Measurements from ENCODE around the gene FHIT.

FHIT gene

DNA sequence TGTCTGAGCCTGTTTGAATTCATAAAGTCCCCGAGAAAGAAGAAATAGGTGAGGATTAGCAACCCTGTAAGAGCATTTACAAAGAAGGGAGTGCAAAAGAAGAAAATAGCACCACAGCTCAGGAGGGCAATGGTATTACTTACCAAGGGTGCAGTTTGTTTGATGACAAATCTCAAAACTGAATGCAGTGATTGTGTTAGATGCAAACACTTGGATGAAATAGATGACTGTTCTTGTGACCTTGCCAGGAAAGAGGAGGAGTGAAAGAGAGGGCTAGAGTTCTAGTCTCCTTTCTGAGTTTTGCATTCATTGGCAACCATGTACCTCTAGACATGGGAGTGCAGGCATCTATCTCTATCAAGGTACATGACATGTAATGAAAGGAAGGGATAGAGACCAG, 1170.6 kb downstream of the FHIT start:
- Histone ChIP-seq H3K9ac (ENCODE audit: low read length) (no peak overlapping the region), H3K4me1 (ENCODE audit: insufficient read depth, low read length) (no peaks in the 10 kb centered on the region), H3K36me3 (ENCODE audit: insufficient read depth, low read length) (no peaks in the 10 kb centered on the region), H3K4me3 (ENCODE audit: low read depth in 1 of 2, low read length in 2 of 2) (no peak overlapping the region), H3K9me3 (ENCODE audit: low read length) (no peaks in the 10 kb centered on the region), H3K27ac (ENCODE audit: low read depth, low read length) (no peak overlapping the region), H3K27me3 (ENCODE audit: control insufficient read depth in 1 of 2, insufficient read depth in 2 of 2, low read length in 2 of 2) (no peaks in the 10 kb centered on the region)

DNA sequence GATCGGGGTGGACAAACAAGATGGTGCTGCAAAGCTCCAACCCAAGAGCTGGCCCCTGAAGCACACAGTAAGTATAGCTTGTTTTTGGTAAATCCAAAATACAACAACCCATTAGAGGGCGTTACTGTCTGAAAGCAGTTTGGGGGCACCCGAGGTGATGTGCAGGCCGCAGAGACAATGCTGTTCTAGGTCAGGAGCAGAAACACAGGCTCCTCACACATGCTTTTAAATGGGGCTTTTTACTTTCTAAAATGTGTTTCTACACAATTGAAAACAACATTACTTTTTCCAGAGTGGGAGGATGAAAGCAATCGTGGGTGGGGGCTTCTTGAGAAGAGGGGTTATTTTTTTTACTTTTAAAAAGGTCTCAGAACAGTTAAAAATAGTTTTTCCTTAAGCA, 1172.2 kb downstream of the FHIT start:
- H3K27ac ChIP-seq (ENCODE audit: low read depth, low read length): no peak overlapping the region
- no peaks in the 10 kb centered on the region for H3K9me3 ChIP-seq (ENCODE audit: low read length)
- no peaks in the 10 kb centered on the region for H3K27me3 ChIP-seq (ENCODE audit: control insufficient read depth in 1 of 2, insufficient read depth in 2 of 2, low read length in 2 of 2)
- no peak overlapping the region for H3K9ac ChIP-seq (ENCODE audit: low read length)
- H3K4me3 ChIP-seq (ENCODE audit: low read depth in 1 of 2, low read length in 2 of 2): no peak overlapping the region
- H3K4me1 ChIP-seq (ENCODE audit: insufficient read depth, low read length): no peaks in the 10 kb centered on the region
- no peaks in the 10 kb centered on the region for H3K36me3 ChIP-seq (ENCODE audit: insufficient read depth, low read length)

DNA sequence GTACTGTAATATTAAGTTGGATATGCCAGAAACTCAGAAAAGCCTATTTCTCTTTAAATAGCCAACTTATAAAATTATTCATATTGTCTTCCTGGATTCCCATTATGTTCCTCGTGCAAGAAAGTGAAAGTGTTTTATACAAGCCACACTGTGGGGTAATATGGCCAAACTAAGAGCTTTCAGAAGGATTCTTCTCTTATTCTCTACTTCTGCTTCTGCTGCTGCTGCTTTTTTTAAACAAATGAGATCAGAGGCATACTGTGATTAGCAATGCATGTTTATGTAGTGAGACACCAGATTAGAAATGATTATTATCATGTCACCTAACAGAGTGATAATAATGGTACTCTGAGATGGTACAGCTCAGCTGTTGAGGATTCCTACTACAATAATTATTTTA, 1174.9 kb downstream of the FHIT start:
- H3K9me3 ChIP-seq (ENCODE audit: low read length): no peaks in the 10 kb centered on the region
- no peaks in the 10 kb centered on the region for H3K27me3 ChIP-seq (ENCODE audit: control insufficient read depth in 1 of 2, insufficient read depth in 2 of 2, low read length in 2 of 2)
- H3K36me3 ChIP-seq (ENCODE audit: insufficient read depth, low read length): no peaks in the 10 kb centered on the region
- no peaks in the 10 kb centered on the region for H3K4me1 ChIP-seq (ENCODE audit: insufficient read depth, low read length)
- H3K9ac ChIP-seq (ENCODE audit: low read length): no peak overlapping the region
- no peak overlapping the region for H3K27ac ChIP-seq (ENCODE audit: low read depth, low read length)
- H3K4me3 ChIP-seq (ENCODE audit: low read depth in 1 of 2, low read length in 2 of 2): no peak overlapping the region

DNA sequence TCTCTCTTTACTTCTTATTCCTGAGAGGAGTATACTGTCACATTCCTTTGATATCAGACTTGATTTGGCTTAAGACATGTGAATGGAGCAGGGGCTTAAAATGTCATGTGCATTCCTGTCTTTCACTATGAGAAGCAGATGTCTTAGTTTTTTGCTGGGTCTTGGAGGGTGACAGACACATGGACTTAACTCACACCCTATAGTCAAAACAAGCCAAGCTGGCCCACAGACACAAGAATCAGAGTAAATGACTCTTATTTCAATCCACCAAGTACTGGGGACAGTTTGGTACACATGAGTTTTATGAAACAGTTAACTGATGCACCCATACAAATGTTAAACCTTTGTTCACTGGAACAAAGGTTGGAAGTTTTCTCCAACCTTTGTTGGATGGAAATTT, 1177.3 kb downstream of the FHIT start:
- Histone ChIP-seq H3K9ac (ENCODE audit: low read length) (no peak overlapping the region), H3K4me1 (ENCODE audit: insufficient read depth, low read length) (no peaks in the 10 kb centered on the region), H3K4me3 (ENCODE audit: low read depth in 1 of 2, low read length in 2 of 2) (no peak overlapping the region), H3K9me3 (ENCODE audit: low read length) (no peaks in the 10 kb centered on the region), H3K36me3 (ENCODE audit: insufficient read depth, low read length) (no peaks in the 10 kb centered on the region), H3K27ac (ENCODE audit: low read depth, low read length) (no peak overlapping the region), H3K27me3 (ENCODE audit: control insufficient read depth in 1 of 2, insufficient read depth in 2 of 2, low read length in 2 of 2) (no peaks in the 10 kb centered on the region)

DNA sequence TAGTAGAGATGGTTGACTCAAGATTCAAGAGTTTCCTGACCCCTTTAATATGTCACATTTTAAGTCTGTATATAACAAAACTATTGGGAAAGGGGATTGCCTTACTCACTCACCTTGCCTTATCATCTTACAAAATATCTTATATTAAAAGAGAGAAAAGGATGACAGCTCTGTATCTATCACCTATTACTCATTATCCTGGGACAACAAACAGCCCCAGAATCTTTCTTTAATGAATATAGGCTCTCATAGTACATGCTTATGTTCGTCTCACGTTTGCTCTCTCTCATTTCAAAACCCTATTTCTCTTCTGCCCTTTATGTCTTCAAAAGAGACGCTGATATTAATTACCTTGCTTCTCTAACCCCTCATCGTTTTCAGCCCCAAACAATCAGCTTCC, 1178.0 kb downstream of the FHIT start:
- Histone ChIP-seq H3K4me1 (ENCODE audit: insufficient read depth, low read length) (no peaks in the 10 kb centered on the region), H3K4me3 (ENCODE audit: low read depth in 1 of 2, low read length in 2 of 2) (no peak overlapping the region), H3K36me3 (ENCODE audit: insufficient read depth, low read length) (no peaks in the 10 kb centered on the region), H3K27me3 (ENCODE audit: control insufficient read depth in 1 of 2, insufficient read depth in 2 of 2, low read length in 2 of 2) (no peaks in the 10 kb centered on the region), H3K27ac (ENCODE audit: low read depth, low read length) (no peak overlapping the region), H3K9ac (ENCODE audit: low read length) (no peak overlapping the region), H3K9me3 (ENCODE audit: low read length) (no peaks in the 10 kb centered on the region)

DNA sequence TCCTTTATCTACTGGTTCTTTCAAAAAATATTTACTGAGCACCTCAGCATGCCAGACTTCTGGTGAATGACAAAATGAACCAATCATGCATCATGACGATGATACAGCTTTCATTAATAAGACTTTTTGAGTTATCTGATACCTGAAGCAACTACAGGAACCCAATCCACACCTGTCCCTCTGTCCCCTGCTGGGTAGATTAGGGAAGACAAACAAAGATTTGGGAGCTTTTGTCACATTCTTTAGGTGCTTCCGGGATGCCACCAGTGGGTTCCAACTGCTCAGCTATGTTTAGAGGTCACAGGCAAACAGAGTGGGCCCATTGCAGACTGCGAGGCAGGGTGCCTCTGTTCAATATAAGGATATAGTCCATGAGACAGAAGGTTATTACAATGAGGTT, 1180.9 kb downstream of the FHIT start:
- no peak overlapping the region for H3K27ac ChIP-seq (ENCODE audit: low read depth, low read length)
- H3K27me3 ChIP-seq (ENCODE audit: control insufficient read depth in 1 of 2, insufficient read depth in 2 of 2, low read length in 2 of 2): no peaks in the 10 kb centered on the region
- no peak overlapping the region for H3K4me3 ChIP-seq (ENCODE audit: low read depth in 1 of 2, low read length in 2 of 2)

DNA sequence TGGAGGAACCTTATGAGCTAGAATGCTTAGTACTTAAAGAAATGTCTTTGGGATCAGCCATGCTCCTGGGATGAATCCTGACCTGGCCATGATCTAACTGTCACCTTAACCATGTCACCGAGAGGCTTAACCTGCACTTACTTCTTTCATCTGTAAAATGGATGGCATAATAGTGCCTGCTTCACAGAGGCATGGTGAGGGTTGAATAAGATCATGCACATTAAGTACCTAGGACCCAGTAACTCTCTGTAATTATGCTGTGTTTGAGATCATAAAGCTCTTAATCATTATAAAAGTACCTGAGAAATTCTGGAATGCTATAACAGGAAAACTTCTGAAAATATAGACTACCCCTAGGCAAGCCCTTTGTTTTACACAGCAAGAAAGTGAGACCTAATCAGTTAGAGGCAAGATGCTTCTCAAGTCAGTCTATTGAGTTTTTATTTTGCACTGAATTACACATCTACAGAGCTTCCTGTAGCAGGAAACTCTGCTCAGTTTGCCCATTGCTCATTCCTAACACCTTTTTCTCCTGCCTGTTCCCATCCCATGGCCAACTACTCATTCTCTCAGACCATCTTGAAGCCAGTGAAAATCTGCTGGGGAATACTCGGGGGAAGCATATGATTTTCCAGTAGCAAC, 1185.9 kb downstream of the FHIT start:
- Histone ChIP-seq H3K4me3 (ENCODE audit: low read depth in 1 of 2, low read length in 2 of 2) (no peak overlapping the region), H3K9me3 (ENCODE audit: low read length) (no peaks in the 10 kb centered on the region), H3K9ac (ENCODE audit: low read length) (no peak overlapping the region), H3K27me3 (ENCODE audit: control insufficient read depth in 1 of 2, insufficient read depth in 2 of 2, low read length in 2 of 2) (no peaks in the 10 kb centered on the region), H3K36me3 (ENCODE audit: insufficient read depth, low read length) (no peaks in the 10 kb centered on the region), H3K27ac (ENCODE audit: low read depth, low read length) (no peak overlapping the region), H3K4me1 (ENCODE audit: insufficient read depth, low read length) (no peaks in the 10 kb centered on the region)

More for the DNA sequence above, 1180.9 kb downstream of the FHIT start:
- no peaks in the 10 kb centered on the region for H3K36me3 ChIP-seq (ENCODE audit: insufficient read depth, low read length)
- H3K4me1 ChIP-seq (ENCODE audit: insufficient read depth, low read length): no peaks in the 10 kb centered on the region
- no peaks in the 10 kb centered on the region for H3K9me3 ChIP-seq (ENCODE audit: low read length)
- H3K9ac ChIP-seq (ENCODE audit: low read length): no peak overlapping the region

DNA sequence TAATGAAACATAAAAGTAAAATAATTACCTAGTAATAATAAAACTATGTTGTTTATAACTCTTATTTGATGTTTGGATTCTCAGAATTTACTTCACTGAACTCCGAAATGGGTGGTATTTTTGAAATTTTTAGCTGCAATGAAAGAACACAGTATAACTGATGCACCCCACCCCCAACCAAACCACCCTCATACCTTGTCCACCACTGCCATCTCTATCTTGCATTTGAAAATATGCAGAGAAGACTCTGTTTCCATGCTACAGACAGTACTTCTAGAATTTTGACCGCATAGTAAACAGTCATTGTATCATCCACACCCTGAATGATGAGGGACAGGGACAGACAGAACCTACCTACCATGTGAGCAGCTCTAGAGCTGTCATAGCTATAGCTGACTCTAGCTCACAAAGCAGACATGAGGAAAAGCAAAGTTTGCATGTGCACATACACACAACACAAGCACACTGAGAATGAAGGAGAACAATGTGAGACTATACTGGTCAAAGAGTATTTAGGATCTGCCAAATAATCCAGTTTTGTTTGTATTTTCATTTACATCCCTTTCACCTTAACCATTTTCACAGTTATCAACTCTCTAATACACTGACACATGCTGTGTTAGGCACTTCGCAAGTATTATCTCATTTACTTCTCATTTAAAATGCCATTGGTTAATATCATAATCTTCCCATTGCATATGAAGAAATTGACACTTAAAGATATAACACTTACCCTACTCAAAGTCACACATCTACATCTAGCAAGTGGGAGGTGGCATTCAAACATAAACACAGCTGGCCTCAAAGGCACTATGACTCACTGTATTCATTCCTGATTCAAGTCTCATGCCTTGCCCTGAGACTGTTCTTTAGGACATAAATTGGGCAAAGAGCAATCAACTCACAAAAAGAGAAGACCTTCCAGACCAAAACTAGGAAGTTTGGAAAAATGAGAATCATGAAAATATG, 1186.8 kb downstream of the FHIT start:
- no peaks in the 10 kb centered on the region for H3K36me3 ChIP-seq (ENCODE audit: insufficient read depth, low read length)
- no peaks in the 10 kb centered on the region for H3K4me1 ChIP-seq (ENCODE audit: insufficient read depth, low read length)
- H3K9ac ChIP-seq (ENCODE audit: low read length): no peak overlapping the region
- no peaks in the 10 kb centered on the region for H3K9me3 ChIP-seq (ENCODE audit: low read length)
- no peak overlapping the region for H3K27ac ChIP-seq (ENCODE audit: low read depth, low read length)
- no peak overlapping the region for H3K4me3 ChIP-seq (ENCODE audit: low read depth in 1 of 2, low read length in 2 of 2)
- H3K27me3 ChIP-seq (ENCODE audit: control insufficient read depth in 1 of 2, insufficient read depth in 2 of 2, low read length in 2 of 2): no peaks in the 10 kb centered on the region

DNA sequence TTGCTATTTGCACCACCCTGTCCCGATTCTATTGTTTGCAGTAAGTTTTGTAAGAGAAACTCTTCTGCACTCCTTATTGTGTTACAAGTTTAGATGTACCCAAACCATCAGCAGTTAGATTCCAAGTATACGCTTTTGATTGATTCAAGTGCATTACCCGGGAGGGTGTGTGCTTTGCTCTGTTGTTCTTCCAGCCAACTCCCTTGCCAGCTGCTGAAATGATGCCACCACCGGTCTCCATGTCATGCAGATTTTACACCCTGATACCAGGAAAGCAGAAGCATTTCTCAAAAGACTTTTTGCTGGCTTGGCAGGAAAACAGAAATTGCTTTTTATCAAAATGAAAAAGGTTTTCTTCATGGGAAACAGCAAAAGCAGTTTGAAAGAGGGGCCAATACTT, 1194.8 kb downstream of the FHIT start:
- no peak overlapping the region for H3K27ac ChIP-seq (ENCODE audit: low read depth, low read length)
- no peaks in the 10 kb centered on the region for H3K27me3 ChIP-seq (ENCODE audit: control insufficient read depth in 1 of 2, insufficient read depth in 2 of 2, low read length in 2 of 2)
- H3K4me1 ChIP-seq (ENCODE audit: insufficient read depth, low read length): no peaks in the 10 kb centered on the region
- H3K36me3 ChIP-seq (ENCODE audit: insufficient read depth, low read length): no peaks in the 10 kb centered on the region
- H3K4me3 ChIP-seq (ENCODE audit: low read depth in 1 of 2, low read length in 2 of 2): no peak overlapping the region
- no peak overlapping the region for H3K9ac ChIP-seq (ENCODE audit: low read length)
- H3K9me3 ChIP-seq (ENCODE audit: low read length): no peaks in the 10 kb centered on the region

DNA sequence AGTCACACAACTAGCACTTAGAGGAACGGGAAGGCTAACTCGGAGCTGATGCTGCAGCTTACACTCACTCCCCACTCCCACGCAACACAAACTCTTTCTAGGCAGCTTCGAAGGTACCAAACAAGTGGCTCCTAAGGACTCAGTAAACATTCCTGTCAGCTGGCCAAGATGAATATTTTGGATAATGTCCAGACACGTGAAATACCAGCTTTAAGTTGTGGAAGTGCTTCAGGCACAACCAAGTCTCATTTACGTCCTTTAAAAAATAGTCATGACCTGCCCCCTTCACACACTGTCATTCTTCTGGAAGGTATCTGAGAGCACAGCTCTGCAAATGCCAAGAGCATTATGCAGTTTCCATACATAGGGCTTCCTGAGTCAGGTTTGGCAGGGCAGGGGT, 1195.5 kb downstream of the FHIT start:
- Histone ChIP-seq H3K4me3 (ENCODE audit: low read depth in 1 of 2, low read length in 2 of 2) (no peak overlapping the region), H3K4me1 (ENCODE audit: insufficient read depth, low read length) (no peaks in the 10 kb centered on the region), H3K9me3 (ENCODE audit: low read length) (no peaks in the 10 kb centered on the region), H3K27ac (ENCODE audit: low read depth, low read length) (no peak overlapping the region), H3K9ac (ENCODE audit: low read length) (no peak overlapping the region), H3K36me3 (ENCODE audit: insufficient read depth, low read length) (no peaks in the 10 kb centered on the region), H3K27me3 (ENCODE audit: control insufficient read depth in 1 of 2, insufficient read depth in 2 of 2, low read length in 2 of 2) (no peaks in the 10 kb centered on the region)

DNA sequence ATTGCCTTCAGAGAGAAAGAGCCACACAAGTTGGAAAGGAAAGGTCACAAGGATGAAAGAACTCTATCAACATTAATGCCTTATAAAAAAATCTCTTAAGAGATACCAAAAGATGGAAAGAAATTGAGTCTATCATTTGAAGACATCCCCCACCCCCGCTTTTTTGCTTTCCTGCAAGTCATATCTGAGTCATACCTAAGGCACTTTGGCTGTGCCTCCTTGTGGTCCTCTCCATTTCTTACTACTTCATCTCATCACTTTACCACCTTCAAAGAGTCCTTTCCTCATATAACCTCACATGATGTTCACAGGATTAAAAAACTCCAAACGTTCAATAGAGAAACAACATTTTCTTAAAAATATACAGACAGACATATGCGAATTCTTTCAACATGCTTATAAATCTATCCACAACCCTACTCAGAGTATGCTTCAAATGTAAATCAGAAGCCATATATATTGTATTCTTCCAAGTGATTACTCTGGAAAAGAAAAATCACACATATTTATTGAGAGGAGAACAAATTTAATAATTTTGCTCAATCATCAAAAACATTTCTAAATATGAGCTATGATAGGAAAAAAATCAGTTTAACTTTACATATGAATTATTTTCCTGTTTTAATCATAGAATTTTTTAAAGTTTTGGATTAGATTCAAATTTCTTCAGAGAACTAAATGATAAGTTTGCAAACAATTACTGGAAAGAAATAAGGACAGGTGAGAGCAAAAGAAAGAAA, 1197.6 kb downstream of the FHIT start:
- Histone ChIP-seq H3K27ac (ENCODE audit: low read depth, low read length) (no peak overlapping the region), H3K36me3 (ENCODE audit: insufficient read depth, low read length) (no peaks in the 10 kb centered on the region), H3K4me1 (ENCODE audit: insufficient read depth, low read length) (no peaks in the 10 kb centered on the region), H3K9me3 (ENCODE audit: low read length) (no peaks in the 10 kb centered on the region), H3K4me3 (ENCODE audit: low read depth in 1 of 2, low read length in 2 of 2) (no peak overlapping the region), H3K9ac (ENCODE audit: low read length) (no peak overlapping the region), H3K27me3 (ENCODE audit: control insufficient read depth in 1 of 2, insufficient read depth in 2 of 2, low read length in 2 of 2) (no peaks in the 10 kb centered on the region)
